HG03442 (cell line): ENCODE measurements around the gene TTC13.

ENCODE experiments used
- ATAC-seq: cut with Tn5 transposase; IDR thresholded peaks from one replicate; pipeline ENCODE4 v1.9.1; 2021; ENCODE audit warnings: mild to moderate bottlenecking, moderate library complexity; ENCODE audit not compliant: unreplicated experiment

TTC13 gene

GRCh38 chr1:230877146-230877923 lies 101.3 kb downstream of the TTC13 start:
- no peak for ATAC-seq

GRCh38 chr1:230876660-230877059 lies 102.0 kb downstream of the TTC13 start:
- no peak for ATAC-seq

GRCh38 chr1:230875370-230875769 lies 103.3 kb downstream of the TTC13 start:
- no peak for ATAC-seq

GRCh38 chr1:230870916-230871315 lies 107.7 kb downstream of the TTC13 start:
- ATAC-seq: no peak

- no peak for ATAC-seq
Observed at GRCh38 chr1:230869500-230869899, 109.2 kb downstream of the TTC13 start.

GRCh38 chr1:230868736-230869385 lies 109.8 kb downstream of the TTC13 start:
- peak; percentile 33 for ATAC-seq

GRCh38 chr1:230867903-230868735 lies 110.5 kb downstream of the TTC13 start, which contains the start of gene C1orf198:
TSS of gene C1orf198 (minus strand) at chr1:230868521. CDS start at chr1:230868512, 9 bp downstream.
- ATAC-seq: peak; percentile 73

- no peak for ATAC-seq
Observed at GRCh38 chr1:230867101-230867902, 111.4 kb downstream of the TTC13 start.

GRCh38 chr1:230866171-230867070 lies 112.2 kb downstream of the TTC13 start:
- ATAC-seq: no peak

- ATAC-seq: no peak
Observed at GRCh38 chr1:230865062-230865817, 113.4 kb downstream of the TTC13 start.

GRCh38 chr1:230864441-230864840 lies 114.2 kb downstream of the TTC13 start:
- no peak for ATAC-seq

- no peak for ATAC-seq
Observed at GRCh38 chr1:230863449-230863848, 115.2 kb downstream of the TTC13 start.

- no peak for ATAC-seq
Observed at GRCh38 chr1:230861970-230862595, 116.6 kb downstream of the TTC13 start.

- no peak for ATAC-seq
Observed at GRCh38 chr1:230861489-230861888, 117.2 kb downstream of the TTC13 start.

GRCh38 chr1:230860617-230861384 lies 117.9 kb downstream of the TTC13 start:
- no peak for ATAC-seq

- ATAC-seq: no peak
Observed at GRCh38 chr1:230858918-230859729, 119.5 kb downstream of the TTC13 start.
